ENCODE measurements around the gene SOCS7. TPM values are rescaled to one million over a fixed set of nuclear protein-coding genes. Genes with fewer than 3 reads are reported as not detected.

Gene SOCS7
- total RNA-seq, 2 experiments from 2014 or later = 13.7 to 16.9 TPM

DNA sequence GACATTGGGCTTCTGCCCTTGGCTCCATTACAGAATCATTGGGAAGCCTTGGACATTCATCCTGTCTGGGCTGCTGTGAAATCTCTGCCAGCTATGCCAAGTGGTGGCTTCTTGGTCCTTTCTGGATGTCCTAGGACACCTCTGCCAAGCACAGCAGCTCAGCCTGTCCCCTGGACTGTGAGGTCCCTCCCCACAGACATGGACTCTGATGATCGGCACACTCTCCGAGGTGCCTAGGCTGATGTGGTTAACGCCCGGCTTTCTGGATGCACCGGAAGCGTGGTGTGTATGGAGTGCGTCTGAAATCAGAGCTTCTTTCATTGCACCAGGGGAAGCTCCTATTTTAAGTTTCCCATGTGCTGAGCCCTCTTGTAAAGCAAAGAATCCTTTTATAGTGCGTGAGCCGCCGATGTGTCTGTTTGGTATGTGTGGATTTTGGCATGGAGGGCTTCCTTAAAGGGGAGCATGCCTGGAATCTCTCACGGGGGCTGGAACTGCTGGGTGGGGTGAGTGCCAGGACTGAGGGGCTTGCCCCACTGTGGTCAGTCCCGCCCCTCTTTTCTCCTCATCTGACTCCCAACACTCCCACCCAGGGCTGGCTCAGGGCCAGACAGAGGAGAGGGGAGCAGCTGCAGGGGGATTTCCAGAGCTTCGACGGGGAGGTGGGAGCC, 69.7 kb downstream of the SOCS7 start:
- DNase-seq (no peak), ATAC-seq (ENCODE audit: poor library complexity) (no peak)
- ChIA-PET POLR2A (no interaction called here), CTCF (no interaction called here)
- H3K27me3 Mint-ChIP-seq = peaks cover 86% of the 10 kb centered on the region
- H3K9me3 Mint-ChIP-seq = no peaks in the 10 kb centered on the region
- H3K4me3 Mint-ChIP-seq = no peak overlapping the region
- Histone ChIP-seq H3K4me3 (ENCODE audit: low read length) (no peak overlapping the region), H3K4me1 (ENCODE audit: insufficient read depth, low read length) (peaks cover 8% of the 10 kb centered on the region), H3K27ac (ENCODE audit: low read depth in 1 of 2, low read length in 2 of 2) (no peak overlapping the region), H3K9me3 (ENCODE audit: control insufficient read depth in 1 of 2, insufficient read depth in 1 of 2, low read length in 2 of 2) (peaks cover 0 to 5% of the 10 kb centered on the region in 2 experiments), H3K36me3 (ENCODE audit: insufficient read depth, low read length) (no peaks in the 10 kb centered on the region), H3K27me3 (ENCODE audit: control insufficient read depth in 1 of 2, insufficient read depth in 2 of 2, low read length in 2 of 2) (peaks cover 51 to 57% of the 10 kb centered on the region in 2 experiments)
- intact Hi-C loops (cut with DNase I, micrococcal nuclease) = no loop called here
- H3K27ac Mint-ChIP-seq = no peak overlapping the region
- H3K4me1 Mint-ChIP-seq (ENCODE audit: low read depth) = peaks cover 5% of the 10 kb centered on the region
- no peaks in the 10 kb centered on the region for H3K36me3 Mint-ChIP-seq (ENCODE audit: low read depth)
- TF ChIP-seq, protein P1, sequence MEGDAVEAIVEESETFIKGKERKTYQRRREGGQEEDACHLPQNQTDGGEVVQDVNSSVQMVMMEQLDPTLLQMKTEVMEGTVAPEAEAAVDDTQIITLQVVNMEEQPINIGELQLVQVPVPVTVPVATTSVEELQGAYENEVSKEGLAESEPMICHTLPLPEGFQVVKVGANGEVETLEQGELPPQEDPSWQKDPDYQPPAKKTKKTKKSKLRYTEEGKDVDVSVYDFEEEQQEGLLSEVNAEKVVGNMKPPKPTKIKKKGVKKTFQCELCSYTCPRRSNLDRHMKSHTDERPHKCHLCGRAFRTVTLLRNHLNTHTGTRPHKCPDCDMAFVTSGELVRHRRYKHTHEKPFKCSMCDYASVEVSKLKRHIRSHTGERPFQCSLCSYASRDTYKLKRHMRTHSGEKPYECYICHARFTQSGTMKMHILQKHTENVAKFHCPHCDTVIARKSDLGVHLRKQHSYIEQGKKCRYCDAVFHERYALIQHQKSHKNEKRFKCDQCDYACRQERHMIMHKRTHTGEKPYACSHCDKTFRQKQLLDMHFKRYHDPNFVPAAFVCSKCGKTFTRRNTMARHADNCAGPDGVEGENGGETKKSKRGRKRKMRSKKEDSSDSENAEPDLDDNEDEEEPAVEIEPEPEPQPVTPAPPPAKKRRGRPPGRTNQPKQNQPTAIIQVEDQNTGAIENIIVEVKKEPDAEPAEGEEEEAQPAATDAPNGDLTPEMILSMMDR (IDR thresholded peaks at IDR 0.05) = no peak

- ATAC-seq (ENCODE audit: poor library complexity) (no peak), DNase-seq (no peak)
- ChIA-PET POLR2A (no interaction called here), CTCF (interaction anchor here (2.3 kb wide), 1 partner anchor 73 kb away, joined by 10 read pairs; no protein-coding TSS in a partner anchor)
- H3K4me1 ChIP-seq (ENCODE audit: insufficient read depth, low read length) = peaks cover 8% of the 10 kb centered on the region
- intact Hi-C loops (cut with DNase I, micrococcal nuclease) = loop anchor here (2.0 kb wide), 1 partner anchor 63 kb away; no protein-coding TSS in a partner anchor
- Mint-ChIP-seq H3K27ac (no peak overlapping the region), H3K4me1 (ENCODE audit: low read depth) (peaks cover 6% of the 10 kb centered on the region), H3K36me3 (ENCODE audit: low read depth) (no peaks in the 10 kb centered on the region), H3K4me3 (no peak overlapping the region), H3K9me3 (no peaks in the 10 kb centered on the region), H3K27me3 (peaks cover 78% of the 10 kb centered on the region)
- no peak overlapping the region for H3K4me3 ChIP-seq (ENCODE audit: low read length)
- no peaks in the 10 kb centered on the region for H3K36me3 ChIP-seq (ENCODE audit: insufficient read depth, low read length)
- no peak overlapping the region for H3K27ac ChIP-seq (ENCODE audit: low read depth in 1 of 2, low read length in 2 of 2)
- H3K27me3 ChIP-seq (ENCODE audit: control insufficient read depth in 1 of 2, insufficient read depth in 2 of 2, low read length in 2 of 2) = peaks cover 50 to 56% of the 10 kb centered on the region in 2 experiments
- TF ChIP-seq, protein P1 (IDR thresholded peaks at IDR 0.05) = no peak
- H3K9me3 ChIP-seq (ENCODE audit: control insufficient read depth in 1 of 2, insufficient read depth in 1 of 2, low read length in 2 of 2) = peaks cover 0 to 5% of the 10 kb centered on the region in 2 experiments
Observed at GRCh38 chr17:38421871-38422827, 70.5 kb downstream of the SOCS7 start.

- no peak overlapping the region for H3K4me3 ChIP-seq (ENCODE audit: low read length)
- H3K9me3 Mint-ChIP-seq = no peaks in the 10 kb centered on the region
- no peak for DNase-seq
- no peaks in the 10 kb centered on the region for H3K36me3 Mint-ChIP-seq (ENCODE audit: low read depth)
- ChIA-PET POLR2A (no interaction called here), CTCF (interaction anchor here (0.6 to 2.3 kb wide), 6 partner anchors 8 to 645 kb away, joined by 3 to 10 read pairs (median 4); no protein-coding TSS in a partner anchor)
- peaks cover 41 to 42% of the 10 kb centered on the region in 2 experiments for H3K27me3 ChIP-seq (ENCODE audit: control insufficient read depth in 1 of 2, insufficient read depth in 2 of 2, low read length in 2 of 2)
- H3K4me1 Mint-ChIP-seq (ENCODE audit: low read depth) = peaks cover 16% of the 10 kb centered on the region
- no peak for ATAC-seq (ENCODE audit: poor library complexity)
- intact Hi-C loops (cut with DNase I, micrococcal nuclease) = no loop called here
- H3K9me3 ChIP-seq (ENCODE audit: control insufficient read depth in 1 of 2, insufficient read depth in 1 of 2, low read length in 2 of 2) = peaks cover 0 to 5% of the 10 kb centered on the region in 2 experiments
- no peak overlapping the region for H3K27ac Mint-ChIP-seq
- H3K4me1 ChIP-seq (ENCODE audit: insufficient read depth, low read length) = peaks cover 20% of the 10 kb centered on the region
- no peaks in the 10 kb centered on the region for H3K36me3 ChIP-seq (ENCODE audit: insufficient read depth, low read length)
- H3K27me3 Mint-ChIP-seq = peaks cover 64% of the 10 kb centered on the region
- TF ChIP-seq, protein P1 (IDR thresholded peaks at IDR 0.05) = no peak
- no peak overlapping the region for H3K4me3 Mint-ChIP-seq
- H3K27ac ChIP-seq (ENCODE audit: low read depth in 1 of 2, low read length in 2 of 2) = no peak overlapping the region
Observed at GRCh38 chr17:38424297-38424972, 72.8 kb downstream of the SOCS7 start.

All from CD4-positive, alpha-beta T cell (primary cell).